Measurements from ENCODE around the gene SNCG.

SNCG gene

DNA sequence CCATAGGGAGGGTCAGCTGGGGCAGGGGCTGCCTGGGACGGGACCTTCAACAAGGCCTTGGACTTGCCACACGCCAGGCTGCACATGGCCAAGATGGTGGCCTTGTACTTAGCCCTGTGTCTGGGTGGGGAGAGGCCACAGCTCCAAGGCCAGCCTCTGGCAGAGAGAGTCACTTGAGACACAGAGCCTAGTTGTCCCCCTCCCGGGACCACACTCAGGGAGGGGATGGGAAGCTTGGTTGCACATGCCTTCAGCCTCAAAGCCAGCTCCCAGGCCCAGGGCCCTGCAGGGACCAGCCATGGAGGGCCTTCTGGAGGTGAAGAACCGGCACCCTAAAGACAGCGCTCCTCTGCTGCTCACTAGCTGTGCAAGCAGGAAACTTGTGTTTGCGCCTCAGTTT lies 17.7 kb upstream of the SNCG start:
- H3K36me3 ChIP-seq (ENCODE audit: control insufficient read depth, insufficient read depth, low read length), result no peaks in the 10 kb centered on the region
- H3K4me3 ChIP-seq (replicated peaks; ENCODE audit: low read depth, low read length), result no peak overlapping the region
- TF ChIP-seq CTCF (IDR thresholded peaks at IDR 0.05; ENCODE audit: insufficient read depth, low read length, poor library complexity, severe bottlenecking), result no peak
- no peaks in the 10 kb centered on the region for H3K27me3 ChIP-seq (replicated peaks; ENCODE audit: control insufficient read depth, insufficient read depth, low read length)
- no peak for DNase-seq (ENCODE audit: extremely low read depth, insufficient read length)

- Histone ChIP-seq H3K4me3 (replicated peaks; ENCODE audit: low read depth, low read length) (no peak overlapping the region), H3K27me3 (replicated peaks; ENCODE audit: control insufficient read depth, insufficient read depth, low read length) (no peaks in the 10 kb centered on the region), H3K36me3 (ENCODE audit: control insufficient read depth, insufficient read depth, low read length) (no peaks in the 10 kb centered on the region)
- no peak for TF ChIP-seq CTCF (IDR thresholded peaks at IDR 0.05; ENCODE audit: insufficient read depth, low read length, poor library complexity, severe bottlenecking)
- DNase-seq (ENCODE audit: extremely low read depth, insufficient read length), result no peak
Observed at GRCh38 chr10:86941426-86941825, 17.0 kb upstream of the SNCG start.

- DNase-seq (ENCODE audit: extremely low read depth, insufficient read length), result no peak
- H3K4me3 ChIP-seq (replicated peaks; ENCODE audit: low read depth, low read length), result no peak overlapping the region
- no peak for TF ChIP-seq CTCF (IDR thresholded peaks at IDR 0.05; ENCODE audit: insufficient read depth, low read length, poor library complexity, severe bottlenecking)
- H3K27me3 ChIP-seq (replicated peaks; ENCODE audit: control insufficient read depth, insufficient read depth, low read length), result no peaks in the 10 kb centered on the region
- no peaks in the 10 kb centered on the region for H3K36me3 ChIP-seq (ENCODE audit: control insufficient read depth, insufficient read depth, low read length)
Observed at GRCh38 chr10:86941991-86942421, 16.4 kb upstream of the SNCG start.

- H3K27me3 ChIP-seq (replicated peaks; ENCODE audit: control insufficient read depth, insufficient read depth, low read length), result no peaks in the 10 kb centered on the region
- H3K4me3 ChIP-seq (replicated peaks; ENCODE audit: low read depth, low read length), result no peak overlapping the region
- TF ChIP-seq CTCF (IDR thresholded peaks at IDR 0.05; ENCODE audit: insufficient read depth, low read length, poor library complexity, severe bottlenecking), result no peak
- H3K36me3 ChIP-seq (ENCODE audit: control insufficient read depth, insufficient read depth, low read length), result no peaks in the 10 kb centered on the region
- DNase-seq (ENCODE audit: extremely low read depth, insufficient read length), result no peak
Observed at GRCh38 chr10:86942441-86943315, 15.7 kb upstream of the SNCG start.

GRCh38 chr10:86943316-86944030 lies 14.9 kb upstream of the SNCG start:
- DNase-seq (ENCODE audit: extremely low read depth, insufficient read length), result no peak
- H3K36me3 ChIP-seq (ENCODE audit: control insufficient read depth, insufficient read depth, low read length), result no peaks in the 10 kb centered on the region
- TF ChIP-seq CTCF (IDR thresholded peaks at IDR 0.05; ENCODE audit: insufficient read depth, low read length, poor library complexity, severe bottlenecking), result no peak
- no peak overlapping the region for H3K4me3 ChIP-seq (replicated peaks; ENCODE audit: low read depth, low read length)
- H3K27me3 ChIP-seq (replicated peaks; ENCODE audit: control insufficient read depth, insufficient read depth, low read length), result no peaks in the 10 kb centered on the region
